Measurements from ENCODE around the gene PDLIM5.

DNA sequence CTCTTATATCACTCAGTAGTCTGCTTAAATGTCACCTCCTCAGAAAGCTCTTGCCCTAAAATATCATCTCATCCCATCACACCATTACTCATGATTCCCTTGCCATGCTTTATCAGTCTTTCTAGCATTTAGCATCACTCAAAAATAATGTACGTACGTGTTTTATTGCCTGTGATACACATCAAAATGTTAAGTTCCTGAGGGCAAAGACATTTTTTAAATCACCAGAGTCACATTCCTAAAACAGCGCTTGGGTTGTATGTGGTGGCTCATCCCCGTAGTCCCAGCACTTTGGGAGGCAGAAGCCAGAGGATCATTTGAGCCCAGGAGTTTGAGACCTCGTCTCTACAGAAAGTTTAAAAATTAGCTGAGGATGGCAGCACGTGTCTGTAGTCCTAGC lies 21.3 kb upstream of the PDLIM5 start:
- TF ChIP-seq CTCF (conservative IDR thresholded peaks at IDR 0.05 in 1 of 2, IDR thresholded peaks at IDR 0.05 in 1 of 2; ENCODE audit: extremely low read depth in 1 of 2, insufficient read depth in 1 of 2, low read depth in 1 of 2, low read length in 2 of 2) (no peak), EZH2 (IDR thresholded peaks at IDR 0.05; ENCODE audit: borderline replicate concordance, low read length) (no peak)

Measured in mammary epithelial cell (primary cell).